Neural cell (in vitro differentiated cells): ENCODE results near the gene EML6. TPM values are rescaled to one million over a fixed set of nuclear protein-coding genes. Genes with fewer than 3 reads are reported as not detected.

Source experiments
- H2AFZ ChIP-seq: fragments of 200-600, 300-800 bp; sonication (generic), shearing (Covaris generic); 2 replicates; pipeline ENCODE4 v1.6.0; 2014; ENCODE audit warnings: low read depth, mild to moderate bottlenecking, antibody characterized with exemption, low read length, moderate library complexity
- H3F3A ChIP-seq: fragments of 200-600 bp; shearing (Covaris generic); 2 replicates; pipeline ENCODE4 v1.6.1; 2016; ENCODE audit warnings: mild to moderate bottlenecking, moderate library complexity, mixed read lengths, antibody characterized with exemption, low read length; ENCODE audit not compliant: insufficient read depth, poor library complexity, severe bottlenecking
- H3K27ac ChIP-seq: fragments of 200-600, 300-800 bp; sonication (generic), shearing (Covaris generic); 2 replicates; pipeline ENCODE4 v1.5.1; 2014; ENCODE audit warnings: mild to moderate bottlenecking, low read length, moderate library complexity
- H3K27me3 ChIP-seq: fragments of 300-800, 200-600 bp; sonication (generic), shearing (Covaris generic); 2 replicates; pipeline ENCODE4 v1.6.0; 2014; ENCODE audit warnings: mild to moderate bottlenecking, low read depth, low read length, moderate library complexity; ENCODE audit not compliant: insufficient read depth
- H3K36me3 ChIP-seq: fragments of 300-800, 200-600 bp; sonication (generic), shearing (Covaris generic); 2 replicates; pipeline ENCODE4 v1.5.1; 2014; ENCODE audit warnings: mild to moderate bottlenecking, antibody characterized with exemption, low read length, moderate library complexity; ENCODE audit not compliant: insufficient read depth
- H3K4me2 ChIP-seq: fragments of 300-800, 200-600 bp; sonication (generic), shearing (Covaris generic); 2 replicates; pipeline ENCODE4 v1.6.0; 2014; ENCODE audit warnings: mild to moderate bottlenecking, low read length
- H3K4me3 ChIP-seq: fragments of 300-800, 200-600 bp; sonication (generic), shearing (Covaris generic); 2 replicates; pipeline ENCODE4 v1.5.1; 2014; ENCODE audit warnings: mild to moderate bottlenecking, low read length, moderate library complexity
- H3K79me2 ChIP-seq: fragments of 200-600 bp; shearing (Covaris generic); replicated peaks from 2 replicates; pipeline ENCODE4 v1.6.0; 2014; ENCODE audit warnings: mild to moderate bottlenecking, low read length, moderate library complexity; ENCODE audit not compliant: insufficient read depth
- H3K9ac ChIP-seq: fragments of 300-800, 200-600 bp; sonication (generic), shearing (Covaris generic); 2 replicates; pipeline ENCODE4 v1.6.1; 2016; ENCODE audit warnings: mild to moderate bottlenecking, low read length, mixed read lengths
- H3K9me2 ChIP-seq: fragments of 200-600 bp; shearing (Covaris generic); 2 replicates; pipeline ENCODE4 v1.6.1; 2016; ENCODE audit warnings: mild to moderate bottlenecking, low read length, mixed read lengths; ENCODE audit not compliant: insufficient read depth
- H3K9me3 ChIP-seq: fragments of 200-600, 300-800 bp; sonication (generic), shearing (Covaris generic); 2 replicates; pipeline ENCODE4 v1.6.1; 2016; ENCODE audit warnings: mild to moderate bottlenecking, mixed run types, low read length, moderate library complexity, mixed read lengths
- H4K20me1 ChIP-seq: fragments of 200-600 bp; shearing (Covaris generic); 2 replicates; pipeline ENCODE4 v1.6.1; 2016; ENCODE audit warnings: mild to moderate bottlenecking, mixed run types; ENCODE audit not compliant: insufficient read depth
- CTCF ChIP-seq: fragments of 450-650 bp; IDR thresholded peaks from 2 replicates; pipeline ENCODE4 v1.5.1; 2014; ENCODE audit warnings: antibody characterized with exemption, mild to moderate bottlenecking, moderate library complexity; ENCODE audit not compliant: poor library complexity, severe bottlenecking
- EP300 ChIP-seq: fragments of 450-650 bp; conservative IDR thresholded peaks from 2 replicates; pipeline ENCODE4 v1.6.1; 2014; ENCODE audit warnings: antibody characterized with exemption, mild to moderate bottlenecking, moderate library complexity; ENCODE audit not compliant: poor library complexity, severe bottlenecking
- EZH2 ChIP-seq: fragments of 200-600, 300-800 bp; shearing (Covaris generic), sonication (generic); IDR thresholded peaks from 2 replicates; pipeline ENCODE4 v1.6.1; 2014; ENCODE audit warnings: antibody characterized with exemption, low read length, borderline replicate concordance, mild to moderate bottlenecking; ENCODE audit not compliant: insufficient read depth, poor library complexity, severe bottlenecking
- MXI1 ChIP-seq: fragments of 450-650 bp; conservative IDR thresholded peaks from 2 replicates; pipeline ENCODE4 v1.6.1; 2014; ENCODE audit warnings: antibody characterized with exemption, mild to moderate bottlenecking; ENCODE audit not compliant: poor library complexity, severe bottlenecking
- POLR2AphosphoS5 ChIP-seq: IDR thresholded peaks from 2 replicates; pipeline ENCODE4 v1.6.1; 2012
- RAD21 ChIP-seq: fragments of 450-650 bp; conservative IDR thresholded peaks from 2 replicates; pipeline ENCODE4 v1.6.1; 2014; ENCODE audit warnings: antibody characterized with exemption, mild to moderate bottlenecking, moderate library complexity
- REST ChIP-seq: IDR thresholded peaks from 2 replicates; pipeline ENCODE4 v1.6.1; 2012; ENCODE audit warnings: borderline replicate concordance
- SMC3 ChIP-seq: fragments of 450-650 bp; conservative IDR thresholded peaks from 2 replicates; pipeline ENCODE4 v1.6.1; 2014; ENCODE audit warnings: antibody characterized with exemption, mild to moderate bottlenecking, moderate library complexity; ENCODE audit not compliant: poor library complexity
- TAF1 ChIP-seq: IDR thresholded peaks from 2 replicates; pipeline ENCODE4 v1.6.1; 2012; ENCODE audit warnings: low read depth
- polyA plus RNA-seq: library from polyadenylated mRNA; depleted of rRNA; stranded (reverse); fragments of >200 nt; gene quantifications from 2 replicates; pipeline ENCODE4 v1.2.3, GENCODE V29; 2014

EML6 gene
- polyA plus RNA-seq, 1 donor from 2014 or later, result 13.4 TPM

- Histone ChIP-seq H3K9me3 (no peaks in the 10 kb centered on the region), H3K9ac (no peak overlapping the region), H2AFZ (no peak overlapping the region), H3K4me3 (no peak overlapping the region), H3K79me2 (no peaks in the 10 kb centered on the region), H4K20me1 (no peaks in the 10 kb centered on the region), H3K36me3 (no peaks in the 10 kb centered on the region), H3K27ac (no peak overlapping the region), H3K9me2 (no peaks in the 10 kb centered on the region), H3K27me3 (no peaks in the 10 kb centered on the region), H3F3A (no peaks in the 10 kb centered on the region), H3K4me2 (no peak overlapping the region)
- TF ChIP-seq EZH2 (no peak), REST (no peak), TAF1 (no peak), CTCF (no peak), RAD21 (no peak), EP300 (no peak), POLR2AphosphoS5 (no peak), MXI1 (no peak), SMC3 (no peak)
Observed at GRCh38 chr2:54787755-54788366, 64.4 kb downstream of the EML6 start.

- no peaks in the 10 kb centered on the region for H4K20me1 ChIP-seq
- no peaks in the 10 kb centered on the region for H3K27me3 ChIP-seq
- H3K27ac ChIP-seq, result no peak overlapping the region
- no peaks in the 10 kb centered on the region for H3K9me3 ChIP-seq
- no peak for TF ChIP-seq RAD21
- TF ChIP-seq MXI1, result no peak
- TF ChIP-seq EP300, result no peak
- TF ChIP-seq CTCF, result no peak
- TF ChIP-seq SMC3, result no peak
- TF ChIP-seq POLR2AphosphoS5, result no peak
- no peak for TF ChIP-seq TAF1
- no peak for TF ChIP-seq REST
- no peak for TF ChIP-seq EZH2
- no peaks in the 10 kb centered on the region for H3K79me2 ChIP-seq
- H3K36me3 ChIP-seq, result no peaks in the 10 kb centered on the region
- H3K9me2 ChIP-seq, result no peaks in the 10 kb centered on the region
- H3K9ac ChIP-seq, result no peak overlapping the region
- H3F3A ChIP-seq, result no peaks in the 10 kb centered on the region
- no peak overlapping the region for H2AFZ ChIP-seq
- H3K4me3 ChIP-seq, result no peak overlapping the region
- no peak overlapping the region for H3K4me2 ChIP-seq
Observed at GRCh38 chr2:54789878-54790277, 66.4 kb downstream of the EML6 start.
